Measurements from ENCODE around the gene WDR18.

Gene WDR18

GRCh38 chr19:942133-942645 lies 42.0 kb upstream of the WDR18 start:
- no peak for TF ChIP-seq POLR2AphosphoS5 (IDR thresholded peaks at IDR 0.05; ENCODE audit: low read depth, low read length)
- TF ChIP-seq FOXP2 (optimal IDR thresholded peaks at IDR 0.05; ENCODE audit: borderline replicate concordance, extremely low read depth, extremely low read length, insufficient read depth) = no peak
- TF ChIP-seq, protein P1, sequence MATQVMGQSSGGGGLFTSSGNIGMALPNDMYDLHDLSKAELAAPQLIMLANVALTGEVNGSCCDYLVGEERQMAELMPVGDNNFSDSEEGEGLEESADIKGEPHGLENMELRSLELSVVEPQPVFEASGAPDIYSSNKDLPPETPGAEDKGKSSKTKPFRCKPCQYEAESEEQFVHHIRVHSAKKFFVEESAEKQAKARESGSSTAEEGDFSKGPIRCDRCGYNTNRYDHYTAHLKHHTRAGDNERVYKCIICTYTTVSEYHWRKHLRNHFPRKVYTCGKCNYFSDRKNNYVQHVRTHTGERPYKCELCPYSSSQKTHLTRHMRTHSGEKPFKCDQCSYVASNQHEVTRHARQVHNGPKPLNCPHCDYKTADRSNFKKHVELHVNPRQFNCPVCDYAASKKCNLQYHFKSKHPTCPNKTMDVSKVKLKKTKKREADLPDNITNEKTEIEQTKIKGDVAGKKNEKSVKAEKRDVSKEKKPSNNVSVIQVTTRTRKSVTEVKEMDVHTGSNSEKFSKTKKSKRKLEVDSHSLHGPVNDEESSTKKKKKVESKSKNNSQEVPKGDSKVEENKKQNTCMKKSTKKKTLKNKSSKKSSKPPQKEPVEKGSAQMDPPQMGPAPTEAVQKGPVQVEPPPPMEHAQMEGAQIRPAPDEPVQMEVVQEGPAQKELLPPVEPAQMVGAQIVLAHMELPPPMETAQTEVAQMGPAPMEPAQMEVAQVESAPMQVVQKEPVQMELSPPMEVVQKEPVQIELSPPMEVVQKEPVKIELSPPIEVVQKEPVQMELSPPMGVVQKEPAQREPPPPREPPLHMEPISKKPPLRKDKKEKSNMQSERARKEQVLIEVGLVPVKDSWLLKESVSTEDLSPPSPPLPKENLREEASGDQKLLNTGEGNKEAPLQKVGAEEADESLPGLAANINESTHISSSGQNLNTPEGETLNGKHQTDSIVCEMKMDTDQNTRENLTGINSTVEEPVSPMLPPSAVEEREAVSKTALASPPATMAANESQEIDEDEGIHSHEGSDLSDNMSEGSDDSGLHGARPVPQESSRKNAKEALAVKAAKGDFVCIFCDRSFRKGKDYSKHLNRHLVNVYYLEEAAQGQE (IDR thresholded peaks at IDR 0.05; ENCODE audit: insufficient read depth in 1 of 2, low read depth in 2 of 2, low read length in 2 of 2) = no peak
- no peak for TF ChIP-seq SIN3A (IDR thresholded peaks at IDR 0.05; ENCODE audit: borderline replicate concordance, insufficient read depth, low read length)
- TF ChIP-seq TAF1 (IDR thresholded peaks at IDR 0.05; ENCODE audit: borderline replicate concordance, insufficient read depth, low read length) = no peak

GRCh38 chr19:943551-944170 lies 40.5 kb upstream of the WDR18 start:
- TF ChIP-seq SIN3A (IDR thresholded peaks at IDR 0.05; ENCODE audit: borderline replicate concordance, insufficient read depth, low read length) = no peak
- no peak for TF ChIP-seq TAF1 (IDR thresholded peaks at IDR 0.05; ENCODE audit: borderline replicate concordance, insufficient read depth, low read length)
- TF ChIP-seq POLR2AphosphoS5 (IDR thresholded peaks at IDR 0.05; ENCODE audit: low read depth, low read length) = no peak
- TF ChIP-seq, protein P1 (IDR thresholded peaks at IDR 0.05; ENCODE audit: insufficient read depth in 1 of 2, low read depth in 2 of 2, low read length in 2 of 2) = no peak
- no peak for TF ChIP-seq FOXP2 (optimal IDR thresholded peaks at IDR 0.05; ENCODE audit: borderline replicate concordance, extremely low read depth, extremely low read length, insufficient read depth)

- TF ChIP-seq SIN3A (IDR thresholded peaks at IDR 0.05; ENCODE audit: borderline replicate concordance, insufficient read depth, low read length) = no peak
- peak; percentile 83 for TF ChIP-seq FOXP2 (optimal IDR thresholded peaks at IDR 0.05; ENCODE audit: borderline replicate concordance, extremely low read depth, extremely low read length, insufficient read depth)
- TF ChIP-seq, protein P1 (IDR thresholded peaks at IDR 0.05; ENCODE audit: insufficient read depth in 1 of 2, low read depth in 2 of 2, low read length in 2 of 2) = no peak
- TF ChIP-seq TAF1 (IDR thresholded peaks at IDR 0.05; ENCODE audit: borderline replicate concordance, insufficient read depth, low read length) = no peak
Measured at GRCh38 chr19:944171-944567, 40.0 kb upstream of the WDR18 start.

GRCh38 chr19:944663-945241 lies 39.4 kb upstream of the WDR18 start:
- TF ChIP-seq, protein P1 (IDR thresholded peaks at IDR 0.05; ENCODE audit: insufficient read depth in 1 of 2, low read depth in 2 of 2, low read length in 2 of 2) = no peak
- TF ChIP-seq SIN3A (IDR thresholded peaks at IDR 0.05; ENCODE audit: borderline replicate concordance, insufficient read depth, low read length) (no peak), TAF1 (IDR thresholded peaks at IDR 0.05; ENCODE audit: borderline replicate concordance, insufficient read depth, low read length) (no peak), POLR2AphosphoS5 (IDR thresholded peaks at IDR 0.05; ENCODE audit: low read depth, low read length) (no peak), FOXP2 (optimal IDR thresholded peaks at IDR 0.05; ENCODE audit: borderline replicate concordance, extremely low read depth, extremely low read length, insufficient read depth) (no peak)
